ENCODE measurements around the gene HES7. TPM values are rescaled to one million over a fixed set of nuclear protein-coding genes. Genes with fewer than 3 reads are reported as not detected.

Gene HES7
- total RNA-seq, 4 donors from 2014 or later, result 2.1 TPM; not detected in 3

- H3K4me1 ChIP-seq, result peaks cover 0 to 70% (median 9%) of the 10 kb centered on the region in 4 donors
- peak overlapping the region; percentile 85 to 100 (median 92) for H3K27ac ChIP-seq
- H3K9me3 ChIP-seq, result no peaks in the 10 kb centered on the region
- TF ChIP-seq EP300 (IDR thresholded peaks at IDR 0.05), result no peak
- no peak for TF ChIP-seq CTCF (IDR thresholded peaks at IDR 0.05)
- WGBS, 2 donors, result 86 to 91% methylated on average over 7 of the region's 7 CpGs
- DNase-seq (ENCODE audit: low spot score in 2 of 2), result peak in 1 of 2 donors; percentile 26
- no peaks in the 10 kb centered on the region for H3K27me3 ChIP-seq
- H3K4me3 ChIP-seq, result no peak overlapping the region
- peaks cover 16 to 67% (median 53%) of the 10 kb centered on the region in 3 donors for H3K36me3 ChIP-seq
Measured at GRCh38 chr17:8141045-8141444, 17.1 kb upstream of the HES7 start.

GRCh38 chr17:8140065-8141029, 16.4 kb upstream of the HES7 start:
- H3K27me3 ChIP-seq, result no peaks in the 10 kb centered on the region
- H3K4me1 ChIP-seq, result peaks cover 0 to 67% (median 9%) of the 10 kb centered on the region in 4 donors
- no peaks in the 10 kb centered on the region for H3K9me3 ChIP-seq
- peak in 1 of 2 donors; percentile 19 for DNase-seq (ENCODE audit: low spot score in 2 of 2)
- peak overlapping the region; percentile 85 to 100 (median 92) for H3K27ac ChIP-seq
- TF ChIP-seq EP300 (IDR thresholded peaks at IDR 0.05) (no peak), POLR2A (IDR thresholded peaks at IDR 0.05) (no peak), CTCF (IDR thresholded peaks at IDR 0.05) (no peak)
- peaks cover 13 to 60% (median 46%) of the 10 kb centered on the region in 3 donors for H3K36me3 ChIP-seq
- no peak overlapping the region for H3K4me3 ChIP-seq
- WGBS, 2 donors, result 73 to 75% methylated on average over 18 of the region's 18 CpGs

- TF ChIP-seq CTCF (IDR thresholded peaks at IDR 0.05) (peak; percentile 86 to 97 (median 91)), EP300 (IDR thresholded peaks at IDR 0.05) (peak; percentile 96 to 99), POLR2A (IDR thresholded peaks at IDR 0.05) (peak; percentile 60 to 84)
- Histone ChIP-seq H3K27me3 (no peaks in the 10 kb centered on the region), H3K27ac (peak overlapping the region; percentile 85 to 100 (median 92)), H3K4me1 (peaks cover 0 to 55% (median 9%) of the 10 kb centered on the region in 4 donors), H3K36me3 (peaks cover 10 to 44% (median 34%) of the 10 kb centered on the region in 3 donors), H3K9me3 (no peaks in the 10 kb centered on the region), H3K4me3 (peak overlapping the region in 2 of 4 donors; percentile 35)
- DNase-seq (ENCODE audit: low spot score in 2 of 2), result peak; percentile 94
- 1% methylated on average over 46 of the region's 46 CpGs for WGBS, 2 donors
Measured at GRCh38 chr17:8138672-8139371, 14.9 kb upstream of the HES7 start.

- WGBS, 2 donors, result 2% methylated on average over 7 of the region's 7 CpGs
- peak overlapping the region in 2 of 4 donors; percentile 35 for H3K4me3 ChIP-seq
- peaks cover 7 to 39% (median 29%) of the 10 kb centered on the region in 3 donors for H3K36me3 ChIP-seq
- DNase-seq (ENCODE audit: low spot score in 2 of 2), result no peak
- H3K27me3 ChIP-seq, result no peaks in the 10 kb centered on the region
- peak overlapping the region; percentile 85 to 100 (median 92) for H3K27ac ChIP-seq
- H3K9me3 ChIP-seq, result no peaks in the 10 kb centered on the region
- peaks cover 0 to 50% (median 9%) of the 10 kb centered on the region in 4 donors for H3K4me1 ChIP-seq
- TF ChIP-seq CTCF (IDR thresholded peaks at IDR 0.05) (no peak), POLR2A (IDR thresholded peaks at IDR 0.05) (no peak), EP300 (IDR thresholded peaks at IDR 0.05) (no peak)
Measured at GRCh38 chr17:8138374-8138671, 14.4 kb upstream of the HES7 start.
